H9 (cell line): ENCODE measurements around the gene EIF3D. TPM values are rescaled to one million over a fixed set of nuclear protein-coding genes. Genes with fewer than 3 reads are reported as not detected.

Source experiments
- DNase-seq: peaks from one replicate; pipeline ENCODE4 v3.0.0-alpha.2; 2017
- H2AFZ ChIP-seq: one replicate; pipeline ENCODE4 v1.6.1; 2013; ENCODE audit warnings: mild to moderate bottlenecking, low read length, control low read depth, moderate library complexity
- H2AK5ac ChIP-seq: 2 replicates; pipeline ENCODE4 v1.6.1; 2013; ENCODE audit warnings: low read length, control low read depth, mixed read lengths; ENCODE audit not compliant: insufficient read length
- H2BK120ac ChIP-seq: one replicate; pipeline ENCODE4 v1.6.1; 2013; ENCODE audit warnings: low read depth, mild to moderate bottlenecking, low read length, control low read depth, inconsistent platforms; ENCODE audit not compliant: poor library complexity, severe bottlenecking
- H2BK12ac ChIP-seq: 2 replicates; pipeline ENCODE4 v1.6.1; 2013; ENCODE audit warnings: low read length, control low read depth, mixed read lengths, low read depth; ENCODE audit not compliant: insufficient read length
- H2BK15ac ChIP-seq: 2 replicates; pipeline ENCODE4 v1.6.1; 2013; ENCODE audit warnings: low read depth, low read length, control low read depth
- H2BK20ac ChIP-seq: one replicate; pipeline ENCODE4 v1.6.1; 2013; ENCODE audit warnings: low read depth, mild to moderate bottlenecking, low read length, control low read depth, inconsistent platforms; ENCODE audit not compliant: poor library complexity, severe bottlenecking
- H2BK5ac ChIP-seq: 2 replicates; pipeline ENCODE4 v1.6.1; 2013; ENCODE audit warnings: low read length, control low read depth, mixed read lengths; ENCODE audit not compliant: insufficient read length
- H3K14ac ChIP-seq: 2 replicates; pipeline ENCODE4 v1.6.1; 2013; ENCODE audit warnings: low read length, control low read depth; ENCODE audit not compliant: insufficient read depth
- H3K18ac ChIP-seq: 2 replicates; pipeline ENCODE4 v1.6.1; 2013; ENCODE audit warnings: low read depth, mild to moderate bottlenecking, mixed read lengths, low read length, control low read depth; ENCODE audit not compliant: insufficient read length
- H3K23ac ChIP-seq: 2 replicates; pipeline ENCODE4 v1.6.1; 2013; ENCODE audit warnings: low read length, control low read depth, mixed read lengths, low read depth; ENCODE audit not compliant: insufficient read length
- H3K23me2 ChIP-seq: 2 replicates; pipeline ENCODE4 v1.6.1; 2013; ENCODE audit warnings: low read depth, mild to moderate bottlenecking, mixed read lengths, low read length, control low read depth; ENCODE audit not compliant: insufficient read length, poor library complexity, severe bottlenecking
- H3K27ac ChIP-seq: 2 replicates; pipeline ENCODE4 v1.5.1; 2013; ENCODE audit warnings: low read length, control low read depth, mixed read lengths, low read depth; ENCODE audit not compliant: insufficient read length
- H3K27me3 ChIP-seq: 2 replicates; pipeline ENCODE4 v1.6.1; 2013; ENCODE audit warnings: low read length, control low read depth, inconsistent platforms; ENCODE audit not compliant: insufficient read depth
- H3K4ac ChIP-seq: 2 replicates; pipeline ENCODE4 v1.6.1; 2013; ENCODE audit warnings: low read depth, mild to moderate bottlenecking, control low read depth, inconsistent platforms, low read length, moderate library complexity
- H3K4me1 ChIP-seq: 2 replicates; pipeline ENCODE4 v1.6.1; 2013; ENCODE audit warnings: low read length, control low read depth, inconsistent platforms; ENCODE audit not compliant: insufficient read depth
- H3K4me2 ChIP-seq: 2 replicates; pipeline ENCODE4 v1.6.1; 2013; ENCODE audit warnings: low read length, control low read depth, mixed read lengths; ENCODE audit not compliant: insufficient read length, insufficient read depth
- H3K56ac ChIP-seq: 2 replicates; pipeline ENCODE4 v1.6.1; 2013; ENCODE audit warnings: low read depth, mild to moderate bottlenecking, mixed read lengths, low read length, control low read depth; ENCODE audit not compliant: insufficient read length
- H3K79me1 ChIP-seq: 2 replicates; pipeline ENCODE4 v1.6.1; 2013; ENCODE audit warnings: low read depth, mild to moderate bottlenecking, moderate library complexity, low read length, control low read depth, inconsistent platforms; ENCODE audit not compliant: insufficient read depth, poor library complexity, severe bottlenecking
- H3K79me2 ChIP-seq: 2 replicates; pipeline ENCODE4 v1.6.1; 2013; ENCODE audit warnings: low read length, control low read depth, inconsistent platforms; ENCODE audit not compliant: insufficient read depth
- H3K9ac ChIP-seq: 2 replicates; pipeline ENCODE4 v1.6.1; 2013; ENCODE audit warnings: low read length, control low read depth, mixed read lengths; ENCODE audit not compliant: insufficient read length; ENCODE audit errors: extremely low read depth
- H3K9me3 ChIP-seq: one replicate; pipeline ENCODE4 v1.6.1; 2013; ENCODE audit warnings: low read depth, low read length, inconsistent platforms; ENCODE audit not compliant: control insufficient read depth
- H3T11ph ChIP-seq: one replicate; pipeline ENCODE4 v1.6.1; 2013; ENCODE audit warnings: mild to moderate bottlenecking, low read length, control low read depth, inconsistent platforms
- H4K20me1 ChIP-seq: one replicate; pipeline ENCODE4 v1.6.1; 2013; ENCODE audit not compliant: control insufficient read depth, insufficient read length, insufficient read depth
- H4K5ac ChIP-seq: 2 replicates; pipeline ENCODE4 v1.6.1; 2013; ENCODE audit warnings: low read depth, mild to moderate bottlenecking, mixed read lengths, low read length, control low read depth; ENCODE audit not compliant: insufficient read length
- H4K8ac ChIP-seq: replicated peaks from 2 replicates; pipeline ENCODE4 v1.6.1; 2013; ENCODE audit warnings: low read length, control low read depth, mixed read lengths, low read depth; ENCODE audit not compliant: insufficient read length
- H4K91ac ChIP-seq: 2 replicates; pipeline ENCODE4 v1.6.1; 2013; ENCODE audit warnings: low read depth, mild to moderate bottlenecking, moderate library complexity, mixed read lengths, low read length, control low read depth; ENCODE audit not compliant: insufficient read length
- H3K27ac Mint-ChIP-seq, 3 experiments: 2 replicates in 2 of 3; 3 replicates in 1 of 3; pipeline ENCODE4 v1.8.0; 2020 to 2021; ENCODE audit warnings: mixed read lengths in 3 of 3, mild to moderate bottlenecking in 1 of 3, moderate library complexity in 1 of 3
- H3K27me3 Mint-ChIP-seq: 2 replicates; pipeline ENCODE4 v1.8.0; 2021; ENCODE audit warnings: low read depth, mild to moderate bottlenecking, moderate library complexity, mixed read lengths
- H3K36me3 Mint-ChIP-seq, 3 experiments: 2 replicates in 2 of 3; 3 replicates in 1 of 3; pipeline ENCODE4 v1.8.0; 2020 to 2021; ENCODE audit warnings: low read depth in 3 of 3, mixed read lengths in 3 of 3; ENCODE audit not compliant: insufficient read depth in 1 of 3
- H3K4me1 Mint-ChIP-seq, 2 experiments: 2 replicates each; pipeline ENCODE4 v1.8.0; 2020; ENCODE audit warnings: mixed read lengths in 2 of 2
- H3K4me3 Mint-ChIP-seq, 2 experiments: 2 replicates in 1 of 2; 3 replicates in 1 of 2; pipeline ENCODE4 v1.8.0; 2020 to 2021; ENCODE audit warnings: mild to moderate bottlenecking in 2 of 2, mixed read lengths in 2 of 2, moderate library complexity in 1 of 2
- H3K9me3 Mint-ChIP-seq, 2 experiments: 2 replicates in 1 of 2; 3 replicates in 1 of 2; pipeline ENCODE4 v1.8.0; 2020; ENCODE audit warnings: mild to moderate bottlenecking in 2 of 2, mixed read lengths in 2 of 2, moderate library complexity in 1 of 2
- CTCF ChIP-seq: fragments of 200-600 bp; sonication (generic); conservative IDR thresholded peaks from 3 replicates; pipeline ENCODE4 v1.8.0; 2021; ENCODE audit warnings: antibody characterized with exemption, mild to moderate bottlenecking
- WGBS: extraction: QIAGEN DNeasy Blood & Tissue Kit; methylation state at CpG from one replicate; pipeline ENCODE4 v1.1.7; 2013; ENCODE audit warnings: missing lambda C conversion rate, low lambda C conversion rate, mixed read lengths; ENCODE audit not compliant: insufficient read length; ENCODE audit errors: extremely low coverage; 5-methylcytosine and 5-hydroxymethylcytosine counted together
- total RNA-seq: library from RNA; stranded (reverse); gene quantifications from 2 replicates; pipeline ENCODE4 v1.2.1, GENCODE V29; 2021

EIF3D gene
- total RNA-seq, 1 experiment from 2014 or later: 198 TPM

GRCh38 chr22:36471341-36471821 is 57.6 kb downstream of the EIF3D start:
- Histone ChIP-seq H3K27me3 (no peaks in the 10 kb centered on the region), H3K23ac (no peak overlapping the region), H3K9me3 (no peaks in the 10 kb centered on the region), H3K79me2 (no peaks in the 10 kb centered on the region), H3K14ac (no peak overlapping the region), H2BK5ac (no peak overlapping the region), H3K4ac (no peak overlapping the region), H4K8ac (no peak overlapping the region), H2BK120ac (no peak overlapping the region), H3K27ac (no peak overlapping the region), H3K79me1 (no peaks in the 10 kb centered on the region), H4K20me1 (no peaks in the 10 kb centered on the region), H3K9ac (no peak overlapping the region), H4K5ac (no peak overlapping the region), H4K91ac (no peak overlapping the region), H2AFZ (no peak overlapping the region), H3K4me1 (no peaks in the 10 kb centered on the region), H3K18ac (no peak overlapping the region), H3T11ph (no peak overlapping the region), H2BK15ac (no peak overlapping the region), H3K4me2 (no peak overlapping the region), H2AK5ac (no peak overlapping the region), H3K56ac (no peak overlapping the region), H3K23me2 (no peaks in the 10 kb centered on the region), H2BK20ac (no peak overlapping the region), H2BK12ac (no peak overlapping the region)
- H3K27ac Mint-ChIP-seq: no peak overlapping the region; a peak in 1 of 7 replicates
- H3K4me1 Mint-ChIP-seq: peaks cover 4% of the 10 kb centered on the region in 2 experiments; a peak in 3 of 4 replicates
- TF ChIP-seq CTCF: no peak
- WGBS: no CpG with 5 or more reads among the region's 14 CpGs
- DNase-seq: no peak
- H3K9me3 Mint-ChIP-seq: no peaks in the 10 kb centered on the region
- H3K36me3 Mint-ChIP-seq: peaks cover 7 to 44% (median 43%) of the 10 kb centered on the region in 3 experiments; a peak in 5 of 7 replicates
- H3K4me3 Mint-ChIP-seq: no peak overlapping the region
- H3K27me3 Mint-ChIP-seq: no peaks in the 10 kb centered on the region
